Trophoblast cell (in vitro differentiated cells and primary cell): ENCODE measurements around the gene ALG5.
A peak's percentile ranks its signal among the peaks of the same experiment; 100 is the strongest.

Source experiments
- DNase-seq, 2 donors: peaks; one replicate each; pipeline ENCODE4 v3.0.0-alpha.2; 2016
- H2AFZ ChIP-seq: 2 replicates; pipeline ENCODE4 v1.6.1; 2013; ENCODE audit warnings: low read length, moderate library complexity, mild to moderate bottlenecking; ENCODE audit not compliant: insufficient read depth, poor library complexity
- H2AK5ac ChIP-seq: 2 replicates; pipeline ENCODE4 v1.6.1; 2013; ENCODE audit warnings: mild to moderate bottlenecking, low read length
- H2BK120ac ChIP-seq: 2 replicates; pipeline ENCODE4 v1.6.1; 2013; ENCODE audit warnings: low read length, mild to moderate bottlenecking, moderate library complexity; ENCODE audit not compliant: insufficient read depth, poor library complexity
- H2BK12ac ChIP-seq: 2 replicates; pipeline ENCODE4 v1.6.1; 2013; ENCODE audit warnings: mild to moderate bottlenecking, low read length, moderate library complexity
- H2BK5ac ChIP-seq: 2 replicates; pipeline ENCODE4 v1.6.1; 2013; ENCODE audit warnings: low read length, low read depth, moderate library complexity, mild to moderate bottlenecking; ENCODE audit not compliant: poor library complexity
- H3K14ac ChIP-seq: 2 replicates; pipeline ENCODE4 v1.6.1; 2013; ENCODE audit warnings: mild to moderate bottlenecking, low read length
- H3K18ac ChIP-seq: 2 replicates; pipeline ENCODE4 v1.6.1; 2013; ENCODE audit warnings: mild to moderate bottlenecking, low read length
- H3K23ac ChIP-seq: 2 replicates; pipeline ENCODE4 v1.6.1; 2013; ENCODE audit warnings: low read length
- H3K27ac ChIP-seq: 2 replicates; pipeline ENCODE4 v1.5.1; 2013; ENCODE audit warnings: low read depth, mild to moderate bottlenecking, inconsistent platforms, low read length, moderate library complexity
- H3K27me3 ChIP-seq: 2 replicates; pipeline ENCODE4 v1.6.1; 2013; ENCODE audit warnings: inconsistent platforms, mild to moderate bottlenecking, low read length, moderate library complexity; ENCODE audit not compliant: insufficient read depth
- H3K36me3 ChIP-seq, 2 experiments: 1 replicate in 1 of 2; 2 replicates in 1 of 2; pipeline ENCODE4 v1.6.1; 2013; ENCODE audit warnings: low read length in 2 of 2, mild to moderate bottlenecking in 2 of 2, moderate library complexity in 1 of 2; ENCODE audit not compliant: insufficient read depth in 2 of 2, control insufficient read depth in 1 of 2
- H3K4ac ChIP-seq: 2 replicates; pipeline ENCODE4 v1.6.1; 2013; ENCODE audit warnings: low read depth, mild to moderate bottlenecking, low read length, moderate library complexity
- H3K4me1 ChIP-seq, 2 experiments: 1 replicate in 1 of 2; 2 replicates in 1 of 2; pipeline ENCODE4 v1.6.1; 2013; ENCODE audit warnings: low read length in 2 of 2, mild to moderate bottlenecking in 2 of 2, moderate library complexity in 1 of 2; ENCODE audit not compliant: insufficient read depth in 2 of 2, control insufficient read depth in 1 of 2
- H3K4me2 ChIP-seq: 2 replicates; pipeline ENCODE4 v1.6.1; 2013; ENCODE audit warnings: inconsistent platforms, mild to moderate bottlenecking, low read length, moderate library complexity
- H3K4me3 ChIP-seq: 2 replicates; pipeline ENCODE4 v1.5.1; 2013; ENCODE audit warnings: mild to moderate bottlenecking, low read depth, low read length, inconsistent platforms
- H3K79me1 ChIP-seq: one replicate; pipeline ENCODE4 v1.6.1; 2013; ENCODE audit warnings: low read length
- H3K79me2 ChIP-seq: 2 replicates; pipeline ENCODE4 v1.6.1; 2013; ENCODE audit warnings: low read length, mild to moderate bottlenecking; ENCODE audit not compliant: control insufficient read depth, insufficient read depth, poor library complexity
- H3K9ac ChIP-seq: 2 replicates; pipeline ENCODE4 v1.6.1; 2013; ENCODE audit warnings: mild to moderate bottlenecking, low read length
- H3K9me3 ChIP-seq: 2 replicates; pipeline ENCODE4 v1.6.1; 2013; ENCODE audit warnings: low read depth, mild to moderate bottlenecking, control low read depth, inconsistent platforms, low read length; ENCODE audit not compliant: insufficient read depth
- H4K12ac ChIP-seq: 2 replicates; pipeline ENCODE4 v1.6.1; 2013; ENCODE audit warnings: low read depth, mild to moderate bottlenecking, low read length, moderate library complexity
- H4K8ac ChIP-seq: 2 replicates; pipeline ENCODE4 v1.6.1; 2013; ENCODE audit warnings: low read depth, mild to moderate bottlenecking, low read length, moderate library complexity
- H4K91ac ChIP-seq: one replicate; pipeline ENCODE4 v1.6.1; 2013; ENCODE audit warnings: low read depth, mild to moderate bottlenecking, low read length, moderate library complexity
- WGBS: extraction: QIAGEN DNeasy Blood & Tissue Kit; methylation state at CpG from one replicate; pipeline ENCODE4 v1.1.7; 2013; ENCODE audit warnings: missing lambda C conversion rate; ENCODE audit not compliant: insufficient read length, insufficient coverage; ENCODE audit errors: extremely low coverage; 5-methylcytosine and 5-hydroxymethylcytosine counted together

Gene ALG5

DNA sequence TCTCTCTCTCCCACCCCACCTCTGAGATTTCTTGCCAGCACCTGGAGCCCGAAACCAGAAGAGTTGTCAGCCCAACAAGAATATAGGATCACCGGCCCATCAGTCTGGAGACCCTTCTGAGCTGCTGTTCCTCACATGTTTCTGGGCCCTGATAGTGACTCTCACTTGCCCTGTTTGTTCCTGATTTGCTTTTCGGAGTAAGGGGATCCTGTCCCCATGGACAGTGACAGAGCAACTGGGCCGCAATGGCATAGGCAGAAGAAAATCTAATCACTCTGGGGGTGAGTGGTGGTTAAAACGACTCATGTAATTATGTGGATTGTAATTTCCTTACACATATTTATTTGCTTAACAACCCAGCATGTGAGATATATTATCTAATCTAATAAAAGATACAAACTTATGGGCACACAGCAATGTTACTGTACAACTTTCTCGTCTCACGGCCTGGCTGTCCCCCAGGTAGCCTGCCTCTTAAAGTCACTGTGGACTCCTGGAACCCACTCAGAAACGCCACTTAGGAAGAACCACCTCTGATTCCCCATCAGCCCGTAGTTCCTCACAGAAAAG lies 78.4 kb downstream of the ALG5 start:
- no CpG with 5 or more reads among the region's 9 CpGs for WGBS

DNA sequence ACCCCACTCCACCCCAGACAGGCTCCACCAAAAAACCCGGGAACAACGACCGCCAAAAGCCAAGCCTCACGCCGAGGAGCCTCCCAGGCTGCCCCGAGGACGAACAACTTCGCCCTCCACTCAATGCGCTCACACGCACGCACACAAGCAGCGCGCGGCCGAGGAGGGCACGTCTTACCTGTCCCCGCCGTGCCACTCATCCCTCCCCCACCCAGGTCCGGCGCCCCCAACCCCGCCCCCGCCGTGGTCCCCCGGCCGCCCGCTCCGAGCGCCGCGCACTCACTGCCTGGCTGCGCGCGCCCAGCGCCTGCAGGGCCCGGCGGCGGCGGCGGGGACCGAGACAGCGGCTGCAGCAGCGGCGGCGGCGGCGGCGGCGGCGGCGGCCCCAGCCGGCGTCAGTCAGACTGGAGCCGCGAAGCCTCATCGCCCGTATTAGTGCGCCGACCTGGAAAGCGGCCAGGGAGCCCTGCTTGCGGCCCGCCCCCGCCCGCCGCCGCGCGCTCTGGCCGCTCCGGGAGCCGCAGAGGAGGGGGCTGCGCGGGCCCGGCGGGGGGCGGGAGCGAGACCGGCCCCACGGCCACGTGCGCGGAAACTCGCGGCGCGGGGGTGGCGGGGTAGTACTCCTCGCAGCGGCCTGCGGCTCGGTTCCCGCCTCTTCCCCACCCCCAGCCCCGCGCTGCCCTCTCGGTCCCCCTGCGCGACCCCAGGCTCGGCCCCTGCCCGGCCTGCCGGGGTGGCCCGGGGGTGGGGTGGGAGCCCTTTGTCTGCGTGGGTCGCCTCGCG lies 79.1 kb downstream of the ALG5 start, which contains the start of gene SMAD9:
Gene SMAD9, minus strand, starts transcription at position 406 of the 783 bp plus-strand sequence. CDS start 40,549 bp downstream, outside the sequence.
- peak within 1 kb of the TSS; percentile 90 for H3K4me3 ChIP-seq
- H4K8ac ChIP-seq = peak within 1 kb of the TSS; percentile 92
- peaks cover 5% of the 10 kb centered on the region for H3K79me2 ChIP-seq
- peak within 1 kb of the TSS; percentile 92 for H3K27ac ChIP-seq
- no CpG with 5 or more reads among the region's 104 CpGs for WGBS
- H2BK12ac ChIP-seq = peak within 1 kb of the TSS; percentile 87
- peak within 1 kb of the TSS; percentile 88 for H3K18ac ChIP-seq
- H4K12ac ChIP-seq = peak within 1 kb of the TSS; percentile 83
- H3K9me3 ChIP-seq = peaks cover 2% of the 10 kb centered on the region
- peak within 1 kb of the TSS; percentile 89 for H3K14ac ChIP-seq
- H4K91ac ChIP-seq = peak within 1 kb of the TSS; percentile 98
- peak within 1 kb of the TSS; percentile 96 for H2BK120ac ChIP-seq
- H3K4me1 ChIP-seq = peaks cover 6 to 14% of the 10 kb centered on the region in 2 experiments
- no peaks in the 10 kb centered on the region for H3K27me3 ChIP-seq
- peak within 1 kb of the TSS; percentile 90 for H2AK5ac ChIP-seq
- H2BK5ac ChIP-seq = peak within 1 kb of the TSS; percentile 95
- H3K79me1 ChIP-seq = peaks cover 26% of the 10 kb centered on the region
- peak within 1 kb of the TSS; percentile 85 for H3K4me2 ChIP-seq
- H3K23ac ChIP-seq = no peak within 1 kb of the TSS
- H3K36me3 ChIP-seq = no peaks in the 10 kb centered on the region
- peak within 1 kb of the TSS; percentile 63 for H2AFZ ChIP-seq
- DNase-seq = peak; percentile 68 to 78
- H3K9ac ChIP-seq = peak within 1 kb of the TSS; percentile 57
- peak within 1 kb of the TSS; percentile 80 for H3K4ac ChIP-seq

More for the DNA sequence above, 78.4 kb downstream of the ALG5 start:
- H4K8ac ChIP-seq = peak overlapping the region; percentile 92
- peak overlapping the region; percentile 80 for H3K4ac ChIP-seq
- H2BK5ac ChIP-seq = peak overlapping the region; percentile 95
- peak overlapping the region; percentile 90 for H2AK5ac ChIP-seq
- H3K27me3 ChIP-seq = no peaks in the 10 kb centered on the region
- H3K79me2 ChIP-seq = peaks cover 5% of the 10 kb centered on the region
- H3K18ac ChIP-seq = peak overlapping the region; percentile 88
- no peak for DNase-seq
- H3K79me1 ChIP-seq = peaks cover 26% of the 10 kb centered on the region
- H3K4me2 ChIP-seq = peak overlapping the region; percentile 68
- H3K9ac ChIP-seq = peak overlapping the region; percentile 57
- peak overlapping the region; percentile 18 for H3K4me3 ChIP-seq
- H2BK120ac ChIP-seq = peak overlapping the region; percentile 96
- H4K12ac ChIP-seq = peak overlapping the region; percentile 83
- H3K9me3 ChIP-seq = peaks cover 2% of the 10 kb centered on the region
- H4K91ac ChIP-seq = peak overlapping the region; percentile 98
- no peaks in the 10 kb centered on the region for H3K36me3 ChIP-seq
- peak overlapping the region; percentile 63 for H2AFZ ChIP-seq
- H3K14ac ChIP-seq = peak overlapping the region; percentile 89
- H3K27ac ChIP-seq = peak overlapping the region; percentile 92
- H3K23ac ChIP-seq = no peak overlapping the region
- peaks cover 6 to 14% of the 10 kb centered on the region in 2 experiments for H3K4me1 ChIP-seq
- H2BK12ac ChIP-seq = peak overlapping the region; percentile 87

DNA sequence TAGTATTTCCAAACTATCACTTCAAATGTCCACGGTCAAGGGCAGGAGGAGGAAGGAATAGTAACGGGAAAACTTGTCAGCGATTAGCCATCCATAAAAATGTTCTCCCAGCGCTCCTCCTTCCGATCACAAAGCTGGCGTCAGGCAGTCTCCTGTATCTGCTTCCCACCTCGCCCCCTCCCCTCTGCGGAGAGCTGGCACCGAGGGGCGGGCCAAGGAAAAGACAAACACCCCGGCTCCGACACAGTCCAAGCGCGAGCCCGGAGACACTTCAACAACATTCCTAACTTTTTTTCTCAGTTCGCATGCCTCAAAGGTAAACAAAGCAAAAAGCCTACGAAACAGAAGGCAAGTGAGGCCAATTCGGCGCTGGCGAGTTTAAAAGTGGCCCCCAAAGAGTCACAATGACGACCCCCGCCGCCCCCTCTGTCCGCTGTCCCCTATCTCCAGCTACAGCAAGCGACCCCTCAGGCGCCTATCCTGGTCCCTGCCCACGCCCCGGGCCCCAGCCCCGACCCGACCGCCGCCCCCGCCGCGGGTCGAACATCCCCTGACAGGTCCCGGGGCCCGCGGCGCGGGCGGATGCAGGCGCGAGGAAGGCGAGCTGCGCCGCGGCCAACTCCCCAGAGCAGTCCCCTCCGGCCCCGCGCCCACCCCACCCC lies 79.8 kb downstream of the ALG5 start:
- H2BK5ac ChIP-seq = peak overlapping the region; percentile 45
- no peaks in the 10 kb centered on the region for H3K36me3 ChIP-seq
- peaks cover 5% of the 10 kb centered on the region for H3K79me2 ChIP-seq
- H3K27ac ChIP-seq = peak overlapping the region; percentile 92
- no peak overlapping the region for H3K9ac ChIP-seq
- H4K91ac ChIP-seq = peak overlapping the region; percentile 74
- peaks cover 6 to 14% of the 10 kb centered on the region in 2 experiments for H3K4me1 ChIP-seq
- peak overlapping the region; percentile 18 for H3K14ac ChIP-seq
- peak overlapping the region; percentile 33 for H2AFZ ChIP-seq
- peak overlapping the region; percentile 85 for H3K4me2 ChIP-seq
- H3K18ac ChIP-seq = peak overlapping the region; percentile 72
- H2AK5ac ChIP-seq = no peak overlapping the region
- no peak overlapping the region for H2BK12ac ChIP-seq
- H2BK120ac ChIP-seq = peak overlapping the region; percentile 94
- no peak overlapping the region for H3K4ac ChIP-seq
- peaks cover 26% of the 10 kb centered on the region for H3K79me1 ChIP-seq
- peak overlapping the region; percentile 70 for H4K8ac ChIP-seq
- WGBS = no CpG with 5 or more reads among the region's 51 CpGs
- no peak overlapping the region for H3K23ac ChIP-seq
- H4K12ac ChIP-seq = peak overlapping the region; percentile 40
- peaks cover 2% of the 10 kb centered on the region for H3K9me3 ChIP-seq
- peak in 1 of 2 donors; percentile 35 for DNase-seq
- H3K4me3 ChIP-seq = peak overlapping the region; percentile 90
- H3K27me3 ChIP-seq = no peaks in the 10 kb centered on the region
